ENCODE measurements around the gene ZNF525. TPM values are rescaled to one million over a fixed set of nuclear protein-coding genes. Genes with fewer than 3 reads are reported as not detected.
"Not testable (repeated sequence)": the region's sequence is repeated elsewhere in the genome, so short reads cannot be mapped to it uniquely, and the experiment has no call there.

ZNF525 gene
- total RNA-seq, 2 donors from 2014 or later: 4.9 to 11.4 TPM

DNA sequence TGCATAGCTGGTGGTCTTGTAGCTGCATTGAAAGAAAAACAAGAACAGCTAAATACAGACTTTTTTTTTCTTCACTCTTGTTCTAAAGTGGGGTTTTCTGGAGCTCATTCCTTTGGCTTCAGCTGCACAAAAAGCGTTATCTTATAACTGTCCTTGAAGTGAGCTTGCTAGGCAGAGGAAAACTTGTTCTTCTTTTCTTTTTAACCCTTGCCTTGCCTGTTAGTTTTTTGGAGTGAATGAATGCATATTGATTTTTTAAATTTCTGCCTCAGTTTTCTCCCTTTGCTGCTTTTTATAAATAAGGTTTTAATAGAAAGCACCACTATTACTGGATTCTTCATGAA is 31.0 kb downstream of the ZNF525 start:
- Histone ChIP-seq H3K27ac (no peak overlapping the region), H3K4me1 (ENCODE audit: control insufficient read depth in 1 of 2, low read depth in 2 of 2) (peaks cover 5 to 22% of the 10 kb centered on the region in 2 donors), H3K27me3 (replicated peaks; ENCODE audit: insufficient read depth) (no peaks in the 10 kb centered on the region), H3K9me3 (no peaks in the 10 kb centered on the region), H3K4me3 (peak overlapping the region; percentile 98), H3K36me3 (peaks cover 8% of the 10 kb centered on the region)
- TF ChIP-seq, protein P1, sequence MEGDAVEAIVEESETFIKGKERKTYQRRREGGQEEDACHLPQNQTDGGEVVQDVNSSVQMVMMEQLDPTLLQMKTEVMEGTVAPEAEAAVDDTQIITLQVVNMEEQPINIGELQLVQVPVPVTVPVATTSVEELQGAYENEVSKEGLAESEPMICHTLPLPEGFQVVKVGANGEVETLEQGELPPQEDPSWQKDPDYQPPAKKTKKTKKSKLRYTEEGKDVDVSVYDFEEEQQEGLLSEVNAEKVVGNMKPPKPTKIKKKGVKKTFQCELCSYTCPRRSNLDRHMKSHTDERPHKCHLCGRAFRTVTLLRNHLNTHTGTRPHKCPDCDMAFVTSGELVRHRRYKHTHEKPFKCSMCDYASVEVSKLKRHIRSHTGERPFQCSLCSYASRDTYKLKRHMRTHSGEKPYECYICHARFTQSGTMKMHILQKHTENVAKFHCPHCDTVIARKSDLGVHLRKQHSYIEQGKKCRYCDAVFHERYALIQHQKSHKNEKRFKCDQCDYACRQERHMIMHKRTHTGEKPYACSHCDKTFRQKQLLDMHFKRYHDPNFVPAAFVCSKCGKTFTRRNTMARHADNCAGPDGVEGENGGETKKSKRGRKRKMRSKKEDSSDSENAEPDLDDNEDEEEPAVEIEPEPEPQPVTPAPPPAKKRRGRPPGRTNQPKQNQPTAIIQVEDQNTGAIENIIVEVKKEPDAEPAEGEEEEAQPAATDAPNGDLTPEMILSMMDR (IDR thresholded peaks at IDR 0.05): no peak
- DNase-seq (ENCODE audit: low spot score) (no peak), ATAC-seq (ENCODE audit: insufficient number of reproducible peaks, low FRiP score, low read depth) (no peak)

DNA sequence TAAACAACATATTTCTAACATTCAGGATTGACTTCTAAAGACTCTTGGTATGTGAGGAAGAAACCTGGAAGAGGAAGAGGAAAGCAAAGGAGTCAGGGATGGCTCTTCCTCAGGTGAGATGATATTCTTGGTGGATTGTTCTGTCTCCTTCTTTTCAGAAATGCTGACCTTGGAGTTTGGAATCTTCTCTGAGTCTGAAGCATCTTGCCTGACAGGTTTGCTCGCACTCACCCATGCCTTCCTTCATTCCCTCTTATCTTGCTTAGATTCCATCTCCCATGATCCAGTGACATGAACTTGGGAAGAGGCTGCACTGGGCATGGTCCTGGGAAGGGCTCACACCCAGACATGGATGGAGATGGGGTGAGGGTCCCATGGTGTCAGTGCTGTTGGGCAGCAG is 32.4 kb downstream of the ZNF525 start:
- ATAC-seq (ENCODE audit: insufficient number of reproducible peaks, low FRiP score, low read depth); DNase-seq (ENCODE audit: low spot score); H3K9me3 ChIP-seq; H3K4me3 ChIP-seq; H3K27ac ChIP-seq; H3K27me3 ChIP-seq (replicated peaks; ENCODE audit: insufficient read depth): not testable (repeated sequence)
- Histone ChIP-seq H3K4me1 (ENCODE audit: control insufficient read depth in 1 of 2, low read depth in 2 of 2) (peaks cover 5 to 22% of the 10 kb centered on the region in 2 donors), H3K36me3 (peaks cover 17% of the 10 kb centered on the region)

DNA sequence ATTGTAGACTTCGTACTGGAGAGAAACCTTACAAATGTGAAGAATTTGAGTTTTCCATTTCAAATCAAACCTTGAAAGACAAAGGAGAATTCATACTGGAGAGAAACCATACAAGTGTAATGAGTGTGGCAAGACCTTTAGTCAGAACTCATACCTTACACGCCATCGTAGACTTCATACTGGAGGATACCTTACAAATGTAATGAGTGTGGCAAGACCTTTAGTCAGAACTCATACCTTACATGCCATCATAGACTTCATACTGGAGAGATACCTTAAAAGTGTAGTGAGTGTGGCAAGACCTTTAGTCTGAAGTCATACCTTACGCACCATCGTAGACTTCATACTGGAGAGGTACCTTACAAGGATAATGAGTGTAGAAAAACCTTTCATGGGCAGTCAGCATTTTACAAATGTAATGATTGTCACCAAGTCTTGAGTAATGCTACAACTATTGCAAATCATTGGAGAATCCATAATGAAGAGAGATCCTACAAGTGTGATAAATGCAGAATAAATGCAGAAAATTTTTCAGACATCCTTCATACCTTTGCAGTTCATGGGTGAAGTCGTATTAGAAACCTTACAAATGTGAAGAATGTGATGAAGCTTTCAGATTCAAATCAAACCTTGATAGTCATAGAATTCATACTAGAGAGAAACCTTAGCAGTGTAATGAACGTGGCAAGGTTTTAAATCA is 44.1 kb downstream of the ZNF525 start:
- ATAC-seq (ENCODE audit: insufficient number of reproducible peaks, low FRiP score, low read depth) (no peak), DNase-seq (ENCODE audit: low spot score) (no peak)
- Histone ChIP-seq H3K27me3 (replicated peaks; ENCODE audit: insufficient read depth) (no peaks in the 10 kb centered on the region), H3K4me1 (ENCODE audit: control insufficient read depth in 1 of 2, low read depth in 2 of 2) (no peaks in the 10 kb centered on the region), H3K36me3 (peaks cover 30% of the 10 kb centered on the region), H3K4me3 (no peak overlapping the region), H3K9me3 (peaks cover 72% of the 10 kb centered on the region), H3K27ac (no peak overlapping the region)
- TF ChIP-seq, protein P1 (IDR thresholded peaks at IDR 0.05): no peak

DNA sequence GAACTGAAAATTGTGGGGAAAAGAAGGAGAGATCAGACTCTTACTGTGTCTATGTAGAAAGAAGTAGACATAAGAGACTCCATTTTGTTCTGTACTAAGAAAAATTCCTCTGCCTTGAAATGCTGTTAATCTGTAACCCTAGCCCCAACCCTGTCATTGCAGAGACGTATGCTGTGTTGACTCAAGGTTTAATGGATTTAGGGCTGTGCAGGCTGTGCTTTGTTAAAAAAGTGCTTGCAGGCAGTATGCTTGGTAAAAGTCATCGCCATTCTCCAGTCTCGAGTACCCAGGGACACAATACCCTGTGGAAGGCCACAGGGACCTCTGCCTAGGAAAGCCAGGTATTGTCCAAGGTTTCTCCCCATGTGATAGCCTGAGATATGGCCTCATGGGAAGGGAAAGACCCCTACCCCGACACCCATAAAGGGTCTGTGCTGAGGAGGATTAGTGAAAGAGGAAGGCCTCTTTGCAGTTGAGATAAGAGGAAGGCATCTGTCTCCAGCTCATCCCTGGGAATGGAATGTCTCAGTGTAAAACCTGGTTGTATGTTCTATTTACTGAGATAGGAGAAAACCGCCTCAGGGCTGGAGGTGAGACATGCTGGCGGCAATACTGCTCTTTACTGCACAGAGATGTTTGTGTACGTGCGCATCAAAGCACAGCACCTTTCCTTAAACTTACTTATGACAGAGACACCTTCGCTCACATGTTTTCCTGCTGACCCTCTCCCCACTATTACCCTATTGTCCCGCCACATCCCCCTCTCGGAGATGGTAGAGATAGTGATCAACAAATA is 55.2 kb downstream of the ZNF525 start:
- H3K4me1 ChIP-seq (ENCODE audit: control insufficient read depth in 1 of 2, low read depth in 2 of 2); H3K9me3 ChIP-seq; H3K27ac ChIP-seq; H3K27me3 ChIP-seq (replicated peaks; ENCODE audit: insufficient read depth); H3K4me3 ChIP-seq; ATAC-seq (ENCODE audit: insufficient number of reproducible peaks, low FRiP score, low read depth); DNase-seq (ENCODE audit: low spot score); H3K36me3 ChIP-seq: not testable (repeated sequence)

DNA sequence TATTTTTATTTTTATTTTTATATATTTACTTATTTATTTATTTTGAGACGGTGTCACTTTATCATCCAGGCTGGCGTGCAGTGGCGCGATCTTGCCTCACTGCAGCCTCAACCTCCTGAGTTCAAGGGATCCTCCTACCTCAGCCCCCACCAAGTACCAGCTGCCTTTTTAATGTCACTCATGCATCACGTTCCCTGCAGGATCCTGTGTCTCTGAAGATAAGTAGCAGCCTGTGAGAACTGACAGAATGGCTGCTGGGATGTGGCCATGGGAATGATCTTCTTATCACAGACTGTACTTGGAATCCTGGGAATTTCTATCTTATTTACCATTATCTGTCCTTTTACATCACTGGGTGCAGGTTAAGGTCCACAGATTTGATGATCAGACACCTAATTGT is 57.0 kb downstream of the ZNF525 start:
- no peaks in the 10 kb centered on the region for H3K36me3 ChIP-seq
- ATAC-seq (ENCODE audit: insufficient number of reproducible peaks, low FRiP score, low read depth): no peak
- TF ChIP-seq, protein P1 (IDR thresholded peaks at IDR 0.05): no peak
- H3K27me3 ChIP-seq (replicated peaks; ENCODE audit: insufficient read depth): no peaks in the 10 kb centered on the region
- no peak overlapping the region for H3K4me3 ChIP-seq
- H3K9me3 ChIP-seq: peaks cover 4% of the 10 kb centered on the region
- no peak for DNase-seq (ENCODE audit: low spot score)
- no peak overlapping the region for H3K27ac ChIP-seq
- no peaks in the 10 kb centered on the region for H3K4me1 ChIP-seq (ENCODE audit: control insufficient read depth in 1 of 2, low read depth in 2 of 2)

DNA sequence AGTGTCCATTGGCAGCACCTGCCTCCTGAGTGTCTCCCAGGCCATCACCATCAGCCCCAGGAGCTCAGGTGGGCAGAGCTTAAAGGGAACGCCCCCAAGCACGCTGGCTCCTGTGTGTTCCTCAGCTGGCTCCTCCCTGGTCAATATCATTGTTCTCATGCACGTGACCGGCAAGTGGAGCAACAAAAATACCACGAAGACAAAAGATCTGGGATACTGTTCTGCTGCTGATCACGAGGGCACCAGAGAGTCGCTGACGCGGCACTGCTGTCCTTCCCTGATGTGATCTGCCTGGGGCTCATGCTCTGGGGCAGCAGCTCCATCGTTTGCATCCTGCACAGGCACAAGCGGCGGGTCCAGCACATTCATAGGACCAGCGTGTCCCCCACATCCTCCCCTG is 57.6 kb downstream of the ZNF525 start:
- not testable (repeated sequence) for H3K27ac ChIP-seq

DNA sequence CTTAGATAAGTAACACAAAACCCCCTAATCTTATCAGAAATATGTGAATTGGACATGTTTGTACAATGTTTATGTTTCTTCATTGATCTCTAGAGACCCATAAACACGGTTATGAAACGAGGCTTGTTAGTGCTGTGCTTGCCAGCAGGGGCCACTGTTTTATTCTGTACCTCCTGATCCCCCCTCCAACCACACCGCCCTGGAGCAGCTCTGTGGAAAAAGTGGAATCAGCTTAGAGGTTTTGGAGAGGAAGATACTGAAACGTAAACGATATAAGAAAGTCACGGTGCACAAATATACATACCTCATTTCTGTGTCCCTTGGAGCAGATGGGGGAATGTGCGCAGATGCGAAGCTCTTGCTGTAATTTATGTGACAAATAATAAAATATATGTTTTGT is 58.2 kb downstream of the ZNF525 start:
- H3K27ac ChIP-seq; DNase-seq (ENCODE audit: low spot score); ATAC-seq (ENCODE audit: insufficient number of reproducible peaks, low FRiP score, low read depth): not testable (repeated sequence)

More for the DNA sequence above, 57.6 kb downstream of the ZNF525 start:
- not testable (repeated sequence) for H3K27me3 ChIP-seq (replicated peaks; ENCODE audit: insufficient read depth); H3K4me3 ChIP-seq; H3K9me3 ChIP-seq; ATAC-seq (ENCODE audit: insufficient number of reproducible peaks, low FRiP score, low read depth); H3K4me1 ChIP-seq (ENCODE audit: control insufficient read depth in 1 of 2, low read depth in 2 of 2); H3K36me3 ChIP-seq; DNase-seq (ENCODE audit: low spot score)

More for the DNA sequence above, 58.2 kb downstream of the ZNF525 start:
- not testable (repeated sequence) for H3K4me3 ChIP-seq; H3K4me1 ChIP-seq (ENCODE audit: control insufficient read depth in 1 of 2, low read depth in 2 of 2); H3K27me3 ChIP-seq (replicated peaks; ENCODE audit: insufficient read depth); H3K36me3 ChIP-seq; H3K9me3 ChIP-seq
